Measurements from ENCODE around the gene AADACL3.

DNA sequence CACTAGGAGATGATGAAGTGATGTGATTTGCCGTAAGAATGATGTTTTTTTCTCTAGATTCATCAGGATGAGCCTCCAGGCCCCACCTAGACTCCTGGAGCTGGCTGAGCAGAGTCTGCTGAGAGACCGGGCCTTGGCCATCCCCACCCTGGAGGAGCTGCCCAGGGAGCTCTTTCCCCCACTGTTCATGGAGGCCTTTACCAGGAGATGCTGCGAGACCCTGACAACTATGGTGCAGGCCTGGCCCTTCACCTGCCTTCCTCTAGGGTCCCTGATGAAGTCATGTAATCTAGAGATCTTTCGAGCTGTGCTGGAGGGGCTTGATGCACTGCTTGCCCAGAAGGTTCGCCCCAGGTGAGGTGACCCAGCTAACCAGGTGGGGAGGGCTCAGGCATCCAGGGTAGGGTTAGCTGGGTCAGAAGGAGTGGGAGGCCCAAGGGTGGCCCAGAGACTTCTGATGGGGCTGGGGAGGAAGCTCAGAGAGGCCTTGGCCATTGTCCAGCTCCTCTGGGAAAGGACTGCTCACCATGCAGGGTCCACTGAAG, 59.0 kb downstream of the AADACL3 start:
- no peak for TF ChIP-seq EZH2 (IDR thresholded peaks at IDR 0.05; ENCODE audit: insufficient read depth, poor library complexity, severe bottlenecking)
- TF ChIP-seq EZH2phosphoT487 (IDR thresholded peaks at IDR 0.05; ENCODE audit: insufficient read depth, low read depth) = no peak
